Measurements from ENCODE around the gene UBR4.

The UBR4 gene

DNA sequence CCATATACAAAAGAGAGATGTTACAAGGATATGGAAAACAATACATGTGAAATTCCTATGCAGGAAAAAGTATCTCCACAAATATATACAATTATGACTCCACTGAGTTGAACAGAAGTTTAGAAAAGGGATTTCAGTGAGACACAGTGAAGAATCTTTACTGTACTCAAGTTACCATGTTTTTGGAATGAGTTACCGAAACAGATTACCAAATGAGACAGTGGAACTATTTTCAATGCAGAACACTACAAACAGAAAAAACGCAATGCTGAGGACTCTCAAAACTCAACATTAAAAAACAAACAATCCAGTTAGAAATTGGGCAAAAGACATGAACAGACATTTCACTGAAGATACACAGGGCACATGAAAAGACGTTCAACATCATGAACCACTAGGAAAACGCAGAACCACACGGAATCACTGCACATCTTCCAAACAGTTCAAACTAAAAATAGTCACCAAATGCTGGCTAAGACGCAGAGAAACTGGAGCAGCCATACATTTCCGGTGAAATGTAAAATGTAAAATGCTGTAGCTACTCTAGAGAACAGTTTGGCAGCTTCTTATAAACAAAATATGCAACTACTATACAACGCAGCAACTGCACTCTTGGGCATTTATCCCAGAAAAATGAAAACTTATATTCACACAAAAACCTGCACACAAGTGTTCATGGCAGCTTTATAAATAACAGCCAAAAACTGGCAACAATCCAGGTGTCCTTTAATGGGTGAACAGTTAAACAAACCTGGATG lies 118.7 kb downstream of the UBR4 start:
- no peak for DNase-seq (ENCODE audit: low read depth)

DNA sequence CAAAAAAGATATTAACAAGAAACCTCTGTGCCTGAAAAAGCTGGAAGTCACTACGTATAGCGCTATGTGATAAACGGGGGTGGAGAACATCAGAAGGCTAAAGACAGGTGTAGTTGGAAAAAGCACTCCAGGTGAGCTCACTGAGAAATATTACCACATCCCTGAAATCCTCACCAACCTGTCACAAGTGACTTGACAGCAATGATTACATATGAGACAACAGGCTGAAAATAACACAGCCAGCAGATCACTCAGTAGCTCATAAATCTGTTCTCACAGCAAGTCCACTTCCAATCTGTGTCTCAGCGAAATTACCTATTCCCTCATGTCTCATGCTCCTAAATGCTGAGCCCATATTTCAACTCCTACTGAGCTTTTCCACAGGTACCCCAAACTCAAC lies 120.5 kb downstream of the UBR4 start:
- DNase-seq (ENCODE audit: low read depth), result no peak

DNA sequence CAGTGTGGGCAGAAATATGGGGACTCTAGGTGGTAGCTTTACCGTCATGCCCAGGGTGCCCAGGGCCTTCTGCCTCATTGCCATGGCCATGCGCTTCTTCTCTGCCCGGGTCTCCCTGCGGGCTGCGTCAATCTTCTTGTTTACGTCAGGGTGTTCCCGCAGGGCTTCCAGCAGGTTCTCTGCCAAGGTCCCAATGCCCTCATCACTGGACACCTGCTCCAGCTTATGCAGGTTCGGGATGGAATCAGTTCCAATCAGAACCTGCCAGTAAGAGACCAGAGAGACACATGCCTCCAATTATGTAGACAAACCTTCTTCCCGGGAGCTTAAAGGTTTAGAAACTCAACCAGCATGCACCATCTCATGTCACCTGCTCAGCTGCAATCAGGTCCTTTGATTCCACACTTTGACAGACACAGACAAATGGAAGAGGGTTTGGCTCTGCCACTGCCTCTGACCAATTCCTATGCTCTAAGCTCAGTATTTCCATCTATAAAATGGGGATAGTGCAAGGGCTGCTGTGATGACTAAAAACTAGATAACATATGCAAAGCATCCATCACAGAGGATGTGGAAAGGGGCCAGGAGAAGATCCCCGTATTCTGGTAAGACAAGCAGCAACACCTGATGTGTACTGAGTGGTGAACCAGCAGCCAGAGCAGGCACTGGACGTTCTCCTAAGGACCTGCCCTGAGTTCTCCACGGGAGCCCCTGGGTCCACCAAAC lies 121.2 kb downstream of the UBR4 start:
- DNase-seq (ENCODE audit: low read depth), result no peak

DNA sequence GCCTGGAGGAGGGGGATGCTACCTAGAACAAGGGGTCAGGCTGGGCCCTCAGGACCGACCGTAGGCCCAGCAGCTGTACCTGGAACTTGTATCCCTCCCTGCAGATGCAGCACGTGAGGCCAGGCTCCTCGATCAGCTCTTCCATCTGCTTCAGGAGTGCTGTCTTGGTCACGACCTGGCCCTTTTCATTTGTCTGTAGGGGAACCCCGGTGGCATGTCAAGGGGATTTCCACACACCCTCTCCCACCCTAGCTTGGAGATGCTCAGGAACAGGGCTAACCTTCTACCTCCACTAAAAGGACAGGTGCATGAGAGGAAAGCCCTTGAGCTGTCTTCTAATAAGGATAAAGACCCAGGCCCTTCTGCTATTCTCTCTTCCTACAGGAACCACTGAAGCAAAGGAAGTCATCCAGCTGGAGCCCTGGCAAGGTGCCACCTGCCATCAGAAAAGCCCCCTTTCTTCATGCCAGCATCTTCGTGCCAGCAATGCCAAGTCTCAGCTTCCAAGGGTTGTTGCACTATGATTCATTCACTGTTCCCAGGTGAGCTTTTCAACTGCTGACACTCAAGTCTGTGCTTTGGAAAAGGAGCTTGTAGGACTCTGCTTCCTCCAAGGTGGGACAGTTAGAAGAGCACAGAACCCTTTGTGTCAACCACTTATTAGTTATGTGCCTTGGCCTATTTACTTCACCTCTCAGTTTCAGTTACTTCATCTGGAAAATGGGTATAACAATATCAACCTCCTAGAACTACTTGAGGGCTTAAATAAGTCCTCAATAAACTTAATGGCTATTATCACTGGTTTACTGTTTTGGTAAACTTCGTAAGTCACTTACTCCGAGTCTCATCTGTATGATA lies 122.1 kb downstream of the UBR4 start:
- DNase-seq (ENCODE audit: low read depth), result no peak

DNA sequence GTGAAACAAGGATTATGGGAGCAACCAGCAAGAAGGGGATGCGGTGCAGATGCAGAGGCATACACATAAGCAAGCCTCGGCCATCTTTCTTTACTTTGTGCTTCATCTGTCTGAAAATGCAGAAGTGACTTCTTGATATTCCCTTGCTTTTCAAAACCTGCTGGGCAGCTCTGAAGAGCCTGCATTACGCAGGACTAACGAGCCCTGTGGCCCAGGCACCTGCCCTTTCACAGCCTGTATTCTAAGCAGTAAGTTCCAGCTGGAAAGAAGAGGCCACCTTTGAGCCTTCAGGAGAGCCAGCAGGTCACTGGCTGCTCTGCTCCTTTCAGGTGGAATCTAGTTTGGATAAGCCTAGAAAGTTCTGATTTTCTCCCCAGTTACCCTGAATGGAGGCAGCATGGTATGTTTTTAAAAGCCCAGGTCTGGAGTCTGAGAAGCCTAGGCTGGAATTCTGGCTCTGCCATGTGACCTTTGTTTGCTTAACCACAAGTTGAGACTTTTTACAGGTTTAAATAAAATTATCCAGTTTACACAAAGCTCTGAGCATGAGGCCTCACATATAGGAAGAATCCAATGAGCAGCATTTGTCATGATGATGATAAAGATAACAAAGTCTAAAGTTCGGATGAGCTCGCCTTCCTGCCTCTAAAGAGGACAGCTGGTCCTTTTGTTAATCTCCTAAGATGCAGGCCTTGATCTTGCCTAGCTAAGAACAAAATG lies 122.9 kb downstream of the UBR4 start:
- no peak for DNase-seq (ENCODE audit: low read depth)

DNA sequence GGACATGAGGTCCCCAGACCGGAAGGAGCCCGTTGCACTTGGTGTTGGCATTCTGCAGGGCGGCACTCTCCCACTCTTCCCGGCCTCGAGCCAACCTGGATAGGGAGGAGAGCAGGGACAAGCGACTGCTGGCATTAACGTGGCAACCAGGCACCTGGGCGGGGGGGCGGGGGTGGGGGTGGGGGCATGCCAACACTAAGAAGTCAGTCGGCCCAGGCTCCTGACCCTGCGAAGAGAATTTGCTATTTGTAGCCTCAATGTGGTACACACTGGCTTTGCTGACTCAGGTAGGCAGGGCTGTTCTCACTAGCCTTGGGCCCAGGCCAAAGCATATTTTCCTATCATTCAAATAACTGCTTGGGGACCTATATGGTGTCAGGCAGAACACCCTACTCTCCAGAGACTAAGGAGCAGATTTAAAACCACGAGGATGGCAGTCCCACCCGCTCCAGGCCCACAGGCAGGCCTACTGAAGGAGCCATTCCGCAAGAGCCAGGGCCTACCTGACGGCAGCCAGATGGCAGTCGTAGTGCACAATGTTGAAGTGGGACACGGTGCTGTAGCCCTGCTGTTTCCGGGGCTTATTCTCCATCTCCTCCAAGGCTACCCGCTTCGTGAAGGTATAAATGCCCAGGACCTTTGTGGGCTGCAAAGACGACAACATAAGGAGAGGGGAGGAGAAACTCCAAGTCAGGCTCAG lies 123.7 kb downstream of the UBR4 start:
- DNase-seq (ENCODE audit: low read depth), result no peak

DNA sequence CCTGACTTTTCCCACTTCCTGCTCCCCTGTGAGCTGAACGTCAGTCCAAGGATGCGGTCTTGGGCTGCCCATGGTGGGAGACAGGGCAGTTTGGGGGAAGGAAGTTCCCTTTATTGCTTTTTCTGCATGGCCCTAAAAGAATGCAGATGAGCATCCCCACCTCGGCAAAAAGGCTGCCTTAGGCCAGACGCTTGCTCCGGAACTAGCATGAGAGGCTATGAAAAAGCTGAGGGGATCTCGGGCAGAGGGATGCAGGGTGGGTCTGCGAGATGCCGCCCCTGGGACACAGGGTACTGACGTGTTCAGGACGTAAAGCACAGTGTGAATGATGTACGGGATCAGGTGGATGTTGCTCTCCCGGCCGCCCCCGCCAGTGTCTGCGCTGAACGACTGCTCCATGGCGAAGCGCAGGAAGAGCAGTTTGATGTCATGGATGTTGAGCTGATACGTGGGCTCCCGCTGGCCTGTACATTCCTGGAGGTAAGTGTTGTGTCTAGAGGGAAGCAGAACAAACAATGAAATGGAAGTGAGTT lies 125.8 kb downstream of the UBR4 start:
- no peak for DNase-seq (ENCODE audit: low read depth)

DNA sequence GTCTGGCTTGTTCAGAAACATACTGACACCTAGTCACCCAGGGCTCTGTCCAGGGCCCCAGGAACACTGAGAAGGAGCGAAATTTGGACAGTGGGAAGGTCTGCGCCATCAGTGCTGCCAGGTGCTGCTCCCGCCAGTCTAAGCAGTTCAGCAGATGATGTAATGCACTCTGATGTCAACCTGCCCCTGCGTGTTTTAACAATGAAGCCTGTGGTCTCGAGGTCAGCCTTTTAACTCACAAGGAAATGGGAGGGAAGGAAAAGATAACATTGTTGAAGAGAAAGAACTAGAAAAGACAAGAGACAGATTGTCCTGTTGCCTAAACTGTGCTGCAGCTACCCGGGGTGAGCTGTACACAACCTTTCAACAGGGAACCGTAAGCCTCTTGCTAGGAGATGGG lies 127.0 kb downstream of the UBR4 start:
- DNase-seq (ENCODE audit: low read depth), result no peak

DNA sequence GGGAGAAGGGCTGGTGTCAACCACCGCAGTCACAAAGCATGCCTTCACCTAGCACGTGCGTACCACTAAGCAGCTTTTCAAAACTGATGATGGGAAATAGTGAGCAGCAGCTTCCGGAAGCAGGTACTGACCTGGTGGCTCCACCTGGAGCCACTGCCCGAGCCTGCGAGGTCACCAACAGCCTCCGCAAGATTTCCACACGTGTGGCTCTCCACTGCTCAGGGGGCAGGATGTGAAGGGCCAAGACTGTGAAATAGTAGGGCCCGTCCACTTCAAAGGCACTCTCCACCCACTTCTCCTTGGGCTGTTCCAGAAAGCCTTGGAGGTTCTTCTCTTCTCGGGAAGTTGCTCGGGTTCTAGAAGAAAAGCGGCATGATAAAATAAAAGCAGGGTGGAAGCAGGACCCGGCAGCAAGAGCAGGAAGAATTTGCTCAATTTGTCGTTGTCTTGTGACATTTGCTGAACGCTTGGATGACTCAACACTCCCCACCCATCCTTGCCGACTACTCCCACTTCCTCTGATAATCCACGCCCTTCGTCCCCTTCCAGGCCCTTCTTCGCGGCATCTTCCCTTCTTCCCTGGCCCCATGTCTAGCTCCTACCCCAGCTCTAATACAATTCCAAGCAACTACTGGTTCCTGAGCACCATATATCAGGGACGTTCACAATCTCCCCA lies 128.7 kb downstream of the UBR4 start:
- no peak for DNase-seq (ENCODE audit: low read depth)

DNA sequence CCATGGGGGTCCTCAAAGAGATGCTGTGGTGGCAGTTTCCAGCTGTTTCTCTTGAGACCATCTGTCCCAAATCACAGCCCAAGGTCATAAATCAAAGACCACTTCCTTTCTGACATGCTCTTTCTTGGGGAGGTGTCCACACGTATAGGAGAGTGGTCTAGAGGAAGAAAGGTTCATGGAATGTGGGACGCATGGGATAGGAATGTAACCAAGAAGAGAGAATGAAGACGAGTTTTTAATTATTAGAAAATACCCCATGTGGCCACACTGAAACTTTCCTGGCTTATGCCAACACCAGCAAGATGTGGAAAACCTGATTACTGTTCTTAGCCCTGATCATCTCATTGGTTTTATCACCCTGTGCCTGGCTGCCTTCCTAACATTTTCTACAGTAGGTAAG lies 129.3 kb downstream of the UBR4 start:
- DNase-seq (ENCODE audit: low read depth), result no peak

DNA sequence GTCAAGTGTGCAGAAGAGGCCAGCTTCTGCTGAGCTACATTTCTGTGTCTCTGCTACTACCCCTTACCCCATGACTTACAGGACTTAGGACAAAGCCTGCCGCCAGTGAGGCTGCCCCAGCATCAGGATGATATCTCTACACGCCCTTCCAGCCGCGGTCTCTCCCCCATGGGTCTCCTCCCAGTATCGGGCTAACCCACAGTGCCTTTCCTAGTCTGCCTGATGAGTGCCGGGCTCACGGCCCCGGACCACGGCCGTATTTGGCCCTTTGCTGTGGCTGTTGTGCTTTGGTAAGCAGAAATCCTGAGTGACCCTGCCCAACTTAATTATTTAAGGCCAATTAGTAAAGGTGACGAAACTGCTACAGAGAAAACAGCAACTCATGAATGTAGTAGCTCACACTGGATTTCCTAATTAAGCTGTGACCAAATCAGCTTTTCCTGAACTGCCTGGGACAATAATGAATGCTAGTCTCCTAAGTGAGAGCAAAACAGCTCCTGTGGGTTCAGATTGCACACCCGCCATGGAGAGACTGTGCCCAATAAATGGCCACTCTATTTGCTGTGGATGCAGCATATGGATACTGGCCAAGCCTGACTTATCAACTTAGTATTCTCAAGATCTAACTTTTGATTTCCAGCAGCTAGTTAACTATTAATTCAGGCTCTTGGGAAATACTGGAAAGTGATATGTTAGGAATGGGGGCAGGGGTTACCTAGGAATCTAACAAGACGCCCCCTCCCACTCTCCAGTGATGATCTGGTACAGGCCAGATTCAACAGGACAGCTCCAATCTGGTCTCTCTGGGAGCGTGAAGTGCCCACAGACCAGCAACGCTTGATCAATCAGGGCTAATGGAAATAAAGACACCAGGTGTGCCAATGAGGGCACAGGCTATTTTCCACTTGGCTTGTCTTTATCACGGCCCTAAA lies 130.3 kb downstream of the UBR4 start:
- DNase-seq (ENCODE audit: low read depth), result no peak

DNA sequence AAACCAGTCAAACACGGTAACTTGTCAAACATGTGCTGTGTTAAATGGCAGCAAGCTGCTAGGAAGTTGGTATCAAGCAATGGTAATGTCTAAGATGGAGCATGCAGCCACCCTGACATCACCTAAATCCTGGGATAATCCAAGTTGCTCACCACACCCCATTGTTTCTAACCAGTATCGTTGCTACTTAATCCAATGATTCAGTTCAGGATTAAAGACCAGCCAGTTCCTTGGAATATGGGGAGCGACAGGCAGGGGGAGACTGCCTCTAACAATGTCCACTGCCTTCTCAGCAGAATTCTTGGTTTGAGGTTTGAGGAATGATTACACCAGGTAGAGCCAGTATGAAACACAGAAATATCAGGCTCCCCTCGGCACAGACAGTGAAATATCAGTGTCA lies 131.5 kb downstream of the UBR4 start:
- no peak for DNase-seq (ENCODE audit: low read depth)

DNA sequence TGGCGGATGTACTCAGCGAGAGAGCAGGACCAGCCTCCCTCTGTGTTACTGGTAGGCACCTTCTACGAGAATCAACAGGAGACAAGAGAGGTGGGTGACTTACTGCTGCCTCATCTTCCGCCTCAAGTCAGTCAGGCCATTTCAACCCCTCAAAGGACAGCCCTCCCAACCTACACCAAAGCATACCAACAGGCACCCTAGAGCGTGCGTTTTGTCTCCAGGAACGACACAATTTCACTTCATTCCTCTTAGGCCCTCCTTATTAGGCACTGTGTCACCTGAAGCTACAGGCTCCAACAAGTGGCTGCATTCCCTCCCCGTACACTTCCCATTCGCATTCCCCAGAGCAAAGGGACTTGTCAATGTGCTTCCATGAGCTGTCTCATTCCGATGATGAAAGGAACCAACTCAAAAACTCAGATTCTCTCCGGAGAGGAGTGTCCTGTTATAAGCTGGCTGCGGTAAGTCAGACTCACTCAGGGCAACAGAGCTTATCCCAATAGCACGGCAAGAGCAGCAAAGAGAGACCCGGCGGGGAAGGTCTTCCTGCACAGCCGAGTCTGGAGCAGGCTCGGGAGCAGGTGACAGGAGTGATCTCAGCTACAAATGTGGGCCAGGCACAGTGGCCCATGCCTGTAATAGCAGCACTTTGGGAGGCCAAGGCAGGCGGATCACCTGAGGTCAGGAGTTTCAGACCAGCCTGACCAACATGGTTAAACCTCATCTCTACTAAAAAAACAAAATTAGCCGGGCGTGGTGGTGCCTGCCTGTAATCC lies 133.0 kb downstream of the UBR4 start:
- DNase-seq (ENCODE audit: low read depth), result no peak

DNA sequence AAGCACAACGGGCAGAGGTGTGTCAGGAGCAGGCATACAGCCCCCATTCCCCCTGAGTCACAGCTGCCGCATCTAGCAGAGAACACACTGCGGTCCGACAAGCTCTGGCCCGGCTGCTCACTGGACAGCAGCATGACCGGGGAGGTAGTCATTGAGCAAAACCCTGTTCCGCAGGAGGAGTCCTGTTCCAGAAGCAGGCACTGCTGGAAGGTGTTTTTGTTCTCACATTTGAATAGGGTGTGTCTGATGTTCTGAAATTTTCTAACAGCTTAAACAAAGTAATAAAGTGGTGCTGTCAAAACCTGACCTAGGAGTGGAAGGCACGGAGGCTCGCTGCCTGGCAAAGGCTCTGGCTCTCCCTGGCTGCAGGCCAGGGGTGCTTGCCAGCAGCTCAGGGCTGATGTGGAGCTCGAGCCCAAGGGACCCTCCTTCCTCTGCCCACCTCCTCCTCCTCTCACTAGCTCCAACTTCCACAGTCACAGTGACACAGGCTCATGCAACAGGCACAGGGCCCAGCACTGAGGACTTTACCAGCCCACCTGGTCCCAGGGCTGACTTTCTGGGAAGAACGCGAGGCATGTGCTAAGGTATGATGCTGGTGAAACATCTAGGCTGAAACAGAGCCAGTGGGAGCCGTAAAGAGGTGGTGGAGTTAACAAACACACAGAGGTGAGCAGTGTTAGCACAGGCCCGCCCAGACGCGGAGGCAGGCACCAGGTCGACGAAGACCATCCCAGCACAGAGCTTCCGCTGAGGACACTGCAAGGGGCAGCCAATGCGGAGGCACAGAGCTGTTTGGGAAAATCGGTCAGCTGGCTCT lies 135.0 kb downstream of the UBR4 start:
- DNase-seq (ENCODE audit: low read depth), result no peak

DNA sequence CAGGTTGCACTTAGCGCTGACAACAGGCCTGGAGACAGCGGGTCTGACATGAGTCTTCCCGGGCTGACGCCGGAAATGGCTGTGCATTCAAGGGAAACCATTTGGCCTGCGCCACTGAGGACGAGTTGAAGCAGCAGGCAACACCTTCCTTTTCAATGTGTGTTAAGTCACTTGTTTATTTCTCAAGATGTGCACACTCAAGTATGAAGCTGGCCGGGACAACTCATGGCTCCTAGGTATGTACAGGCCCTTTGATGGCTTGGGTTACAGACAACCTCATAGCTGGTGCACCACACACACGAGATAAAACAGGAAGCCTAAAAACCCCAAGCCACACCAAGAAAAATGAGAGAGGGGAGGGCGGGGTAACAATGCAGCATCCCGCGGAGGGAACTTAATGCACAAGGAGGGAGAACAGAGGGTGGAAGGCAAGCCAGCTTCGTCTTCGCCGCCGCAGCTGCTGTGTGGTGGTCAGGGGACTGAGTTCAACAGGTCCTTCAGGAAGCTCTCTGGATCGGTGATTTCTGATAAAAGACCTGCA lies 135.6 kb downstream of the UBR4 start:
- peak; percentile 41 for DNase-seq (ENCODE audit: low read depth)

DNA sequence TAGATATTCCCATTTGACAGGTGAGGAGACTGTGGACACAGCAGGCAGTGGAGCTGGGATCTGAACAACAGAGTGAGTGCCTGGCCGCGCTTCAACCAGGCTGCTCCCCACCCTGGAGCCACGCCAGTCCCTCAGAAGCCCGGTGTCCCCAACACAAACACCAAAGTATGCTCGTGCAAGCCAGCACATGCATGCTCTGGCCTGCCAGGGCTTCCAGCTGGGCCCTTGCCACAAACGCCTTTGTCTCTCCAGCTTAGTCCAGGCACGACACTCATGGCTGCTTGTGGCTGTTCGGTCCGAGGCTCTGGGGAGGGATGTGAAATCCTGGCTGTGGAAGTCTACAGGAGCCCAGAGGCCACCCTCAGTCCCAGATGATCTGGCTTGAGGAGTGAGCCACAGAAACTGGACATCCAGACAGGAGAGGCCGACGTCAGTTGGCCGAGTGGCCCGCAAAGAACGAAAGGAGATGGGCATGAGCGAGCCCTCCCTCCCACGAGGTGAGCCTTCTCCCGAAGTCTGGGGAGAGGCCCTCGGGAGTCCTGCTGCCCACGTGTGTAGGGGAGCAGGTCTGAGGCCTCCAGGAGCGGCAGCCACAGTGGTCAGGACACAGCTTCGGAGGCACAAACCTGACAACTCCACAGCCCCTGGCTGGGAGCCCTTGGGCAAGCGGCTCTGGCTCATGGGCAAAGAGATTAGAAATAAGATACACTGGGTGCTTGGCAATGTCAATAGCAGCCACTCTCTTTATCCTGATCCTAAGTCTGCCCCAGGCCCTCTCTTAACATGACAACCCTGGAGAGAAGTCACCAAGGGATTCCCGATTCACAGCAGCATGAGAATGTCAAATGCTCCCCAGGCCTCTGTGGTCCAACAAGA lies 136.5 kb downstream of the UBR4 start:
- no peak for DNase-seq (ENCODE audit: low read depth)

Data from activated gamma-delta T cell treated with anti-CD3 and anti-CD28 coated beads, Interleukin-2, amount 50 U/mL, for 16 hours (primary cell).